HEK293 (cell line): ENCODE measurements around the gene PSMD12.

Experiments
- ELK4 ChIP-seq: IDR thresholded peaks from 2 replicates; pipeline ENCODE4 v1.6.1; 2011; ENCODE audit warnings: mild to moderate bottlenecking, low read depth, low read length, borderline replicate concordance
- GLIS1 ChIP-seq: fragments of 450-650 bp; formaldehyde crosslinking; IDR thresholded peaks from 2 replicates; pipeline ENCODE4 v1.5.1; 2016; ENCODE audit warnings: missing biosample characterization, missing genetic modification characterization
- GLIS2 ChIP-seq: fragments of 450-650 bp; formaldehyde crosslinking; IDR thresholded peaks from 2 replicates; pipeline ENCODE4 v1.5.1; 2016; ENCODE audit warnings: missing biosample characterization, missing genetic modification characterization
- KLF16 ChIP-seq: fragments of 450-650 bp; formaldehyde crosslinking; IDR thresholded peaks from 2 replicates; pipeline ENCODE4 v1.5.1; 2017; ENCODE audit warnings: missing biosample characterization, missing genetic modification characterization
- KLF9 ChIP-seq: fragments of 450-650 bp; formaldehyde crosslinking; IDR thresholded peaks from 2 replicates; pipeline ENCODE4 v1.5.1; 2016; ENCODE audit warnings: missing biosample characterization, missing genetic modification characterization, low read depth
- OVOL3 ChIP-seq: fragments of 450-650 bp; formaldehyde crosslinking; IDR thresholded peaks from 2 replicates; pipeline ENCODE4 v1.5.1; 2016; ENCODE audit warnings: missing biosample characterization, missing genetic modification characterization
- PRDM4 ChIP-seq: fragments of 450-650 bp; formaldehyde crosslinking; IDR thresholded peaks from 2 replicates; pipeline ENCODE4 v1.5.1; 2017; ENCODE audit warnings: missing biosample characterization, missing genetic modification characterization
- SP3 ChIP-seq: fragments of 450-650 bp; formaldehyde crosslinking; IDR thresholded peaks from 2 replicates; pipeline ENCODE4 v1.5.1; 2016; ENCODE audit warnings: missing biosample characterization, missing genetic modification characterization
- SP7 ChIP-seq: fragments of 450-650 bp; formaldehyde crosslinking; IDR thresholded peaks from 2 replicates; pipeline ENCODE4 v1.5.1; 2016; ENCODE audit warnings: missing biosample characterization, missing genetic modification characterization
- TSHZ1 ChIP-seq: fragments of 450-650 bp; formaldehyde crosslinking; IDR thresholded peaks from 2 replicates; pipeline ENCODE4 v1.5.1; 2016; ENCODE audit warnings: missing biosample characterization, missing genetic modification characterization, borderline replicate concordance
- YY2 ChIP-seq: fragments of 450-650 bp; formaldehyde crosslinking; IDR thresholded peaks from 2 replicates; pipeline ENCODE4 v1.5.1; 2016; ENCODE audit warnings: missing biosample characterization, missing genetic modification characterization
- ZBTB20 ChIP-seq: fragments of 450-650 bp; formaldehyde crosslinking; IDR thresholded peaks from 2 replicates; pipeline ENCODE4 v1.5.1; 2016; ENCODE audit warnings: missing biosample characterization, missing genetic modification characterization
- ZFP41 ChIP-seq: fragments of 450-650 bp; formaldehyde crosslinking; IDR thresholded peaks from 2 replicates; pipeline ENCODE4 v1.5.1; 2016; ENCODE audit warnings: missing biosample characterization, missing genetic modification characterization, borderline replicate concordance
- ZFP69B ChIP-seq: fragments of 450-650 bp; formaldehyde crosslinking; IDR thresholded peaks from 2 replicates; pipeline ENCODE4 v1.5.1; 2016; ENCODE audit warnings: missing biosample characterization, missing genetic modification characterization
- ZNF138 ChIP-seq: fragments of 450-650 bp; formaldehyde crosslinking; IDR thresholded peaks from 2 replicates; pipeline ENCODE4 v1.5.1; 2016; ENCODE audit warnings: missing biosample characterization, missing genetic modification characterization, borderline replicate concordance
- ZNF146 ChIP-seq: fragments of 450-650 bp; formaldehyde crosslinking; IDR thresholded peaks from 2 replicates; pipeline ENCODE4 v1.5.1; 2016; ENCODE audit warnings: missing biosample characterization, missing genetic modification characterization
- ZNF18 ChIP-seq: fragments of 450-650 bp; formaldehyde crosslinking; IDR thresholded peaks from 2 replicates; pipeline ENCODE4 v1.5.1; 2016; ENCODE audit warnings: missing biosample characterization, missing genetic modification characterization
- ZNF221 ChIP-seq: fragments of 450-650 bp; formaldehyde crosslinking; IDR thresholded peaks from 2 replicates; pipeline ENCODE4 v1.5.1; 2017; ENCODE audit warnings: missing biosample characterization, missing genetic modification characterization, borderline replicate concordance
- ZNF239 ChIP-seq: fragments of 450-650 bp; formaldehyde crosslinking; IDR thresholded peaks from 2 replicates; pipeline ENCODE4 v1.5.1; 2016; ENCODE audit warnings: missing biosample characterization, missing genetic modification characterization
- ZNF354C ChIP-seq: fragments of 450-650 bp; formaldehyde crosslinking; IDR thresholded peaks from 2 replicates; pipeline ENCODE4 v1.5.1; 2016; ENCODE audit warnings: missing biosample characterization, missing genetic modification characterization, low read depth, borderline replicate concordance
- ZNF394 ChIP-seq: fragments of 450-650 bp; formaldehyde crosslinking; IDR thresholded peaks from 2 replicates; pipeline ENCODE4 v1.5.1; 2016; ENCODE audit warnings: missing biosample characterization, missing genetic modification characterization, mild to moderate bottlenecking, moderate library complexity, borderline replicate concordance
- ZNF48 ChIP-seq: fragments of 450-650 bp; formaldehyde crosslinking; IDR thresholded peaks from 2 replicates; pipeline ENCODE4 v1.5.1; 2016; ENCODE audit warnings: missing biosample characterization, missing genetic modification characterization
- ZNF548 ChIP-seq: fragments of 450-650 bp; formaldehyde crosslinking; IDR thresholded peaks from 2 replicates; pipeline ENCODE4 v1.5.1; 2016; ENCODE audit warnings: missing biosample characterization, missing genetic modification characterization
- ZNF561 ChIP-seq: fragments of 450-650 bp; IDR thresholded peaks from 2 replicates; pipeline ENCODE4 v1.5.1; 2018; ENCODE audit warnings: missing biosample characterization, missing genetic modification characterization, borderline replicate concordance
- ZNF658 ChIP-seq: fragments of 450-650 bp; formaldehyde crosslinking; IDR thresholded peaks from 2 replicates; pipeline ENCODE4; 2016; ENCODE audit warnings: missing biosample characterization, missing genetic modification characterization
- ZNF707 ChIP-seq: fragments of 450-650 bp; formaldehyde crosslinking; IDR thresholded peaks from 2 replicates; pipeline ENCODE4 v1.5.1; 2016; ENCODE audit warnings: missing biosample characterization, missing genetic modification characterization
- ZNF768 ChIP-seq: fragments of 450-650 bp; formaldehyde crosslinking; IDR thresholded peaks from 2 replicates; pipeline ENCODE4 v1.5.1; 2018; ENCODE audit warnings: missing biosample characterization, mild to moderate bottlenecking, missing genetic modification characterization
- ZNF785 ChIP-seq: fragments of 450-650 bp; formaldehyde crosslinking; IDR thresholded peaks from 2 replicates; pipeline ENCODE4 v1.5.1; 2016; ENCODE audit warnings: missing biosample characterization, missing genetic modification characterization
- ZSCAN16 ChIP-seq: fragments of 450-650 bp; formaldehyde crosslinking; IDR thresholded peaks from 2 replicates; pipeline ENCODE4 v1.5.1; 2016; ENCODE audit warnings: missing biosample characterization, missing genetic modification characterization
- ZSCAN18 ChIP-seq: fragments of 450-650 bp; formaldehyde crosslinking; IDR thresholded peaks from 2 replicates; pipeline ENCODE4 v1.5.1; 2016; ENCODE audit warnings: missing biosample characterization, missing genetic modification characterization
- ZXDB ChIP-seq: fragments of 450-650 bp; formaldehyde crosslinking; IDR thresholded peaks from 2 replicates; pipeline ENCODE4 v1.5.1; 2016; ENCODE audit warnings: missing biosample characterization, missing genetic modification characterization

Gene PSMD12

GRCh38 chr17:67378454-67379250, 12.3 kb upstream of the PSMD12 start (continued):
- peak; percentile 75; the same call in 1 of the 2 replicates for TF ChIP-seq ZBTB20 (tag by site-specific recombination)
- TF ChIP-seq SP7 (tag by site-specific recombination), result peak; percentile 46; the same call in 1 of the 2 replicates
- no peak for TF ChIP-seq ZSCAN16
- TF ChIP-seq ZNF561 (tag by site-specific recombination), result no peak
- no peak for TF ChIP-seq ZNF138 (tag by site-specific recombination)
- no peak for TF ChIP-seq OVOL3 (tag by site-specific recombination)
- no peak for TF ChIP-seq KLF16 (tag by site-specific recombination)
- TF ChIP-seq ZFP69B (tag by site-specific recombination), result peak; percentile 82
- TF ChIP-seq ZNF18 (tag by site-specific recombination), result no peak
- no peak for TF ChIP-seq ZSCAN18 (tag by site-specific recombination)
- TF ChIP-seq GLIS1 (tag by site-specific recombination), result peak; percentile 63
- no peak for TF ChIP-seq TSHZ1 (tag by site-specific recombination)
- no peak for TF ChIP-seq ZNF354C (tag by site-specific recombination)
- TF ChIP-seq ZNF221 (tag by site-specific recombination), result no peak
- TF ChIP-seq ELK4, result no peak
- TF ChIP-seq ZNF48, result no peak
- peak; percentile 86 for TF ChIP-seq SP3 (tag by site-specific recombination)
- no peak for TF ChIP-seq ZNF658 (tag by site-specific recombination)
- no peak for TF ChIP-seq ZNF239 (tag by site-specific recombination)
- TF ChIP-seq PRDM4 (tag by site-specific recombination), result no peak
- no peak for TF ChIP-seq ZNF785 (tag by site-specific recombination)
- TF ChIP-seq ZNF768, result no peak
- peak; percentile 36 for TF ChIP-seq ZXDB (tag by site-specific recombination)
- no peak for TF ChIP-seq ZNF146 (tag by site-specific recombination)
- TF ChIP-seq ZNF548 (tag by site-specific recombination), result no peak
- TF ChIP-seq YY2 (tag by site-specific recombination), result no peak
- TF ChIP-seq GLIS2 (tag by site-specific recombination), result peak; percentile 86
- peak; percentile 55 for TF ChIP-seq KLF9
- no peak for TF ChIP-seq ZNF394 (tag by site-specific recombination)
- TF ChIP-seq ZFP41, result no peak
- no peak for TF ChIP-seq ZNF707 (tag by site-specific recombination)
